Brain pericyte (primary cell): ENCODE measurements around the gene GRAP2.

Experiments used
- DNase-seq: peaks from one replicate; pipeline ENCODE4 v3.0.0-alpha.2; 2012; ENCODE audit warnings: low read depth, low spot score

GRAP2 gene

GRCh38 chr22:39965748-39966147, 64.9 kb downstream of the GRAP2 start:
- DNase-seq: no peak

GRCh38 chr22:39966470-39966869, 65.6 kb downstream of the GRAP2 start:
- DNase-seq: no peak

- DNase-seq: no peak
Observed at GRCh38 chr22:39967103-39967829, 66.4 kb downstream of the GRAP2 start.

GRCh38 chr22:39967996-39968972, 67.4 kb downstream of the GRAP2 start:
- no peak for DNase-seq

GRCh38 chr22:39970742-39971141, 69.9 kb downstream of the GRAP2 start:
- no peak for DNase-seq

GRCh38 chr22:39972641-39973040, 71.8 kb downstream of the GRAP2 start:
- no peak for DNase-seq

GRCh38 chr22:39973656-39974055, 72.8 kb downstream of the GRAP2 start:
- DNase-seq: no peak

GRCh38 chr22:39974065-39974464, 73.2 kb downstream of the GRAP2 start:
- no peak for DNase-seq

GRCh38 chr22:39979048-39979447, 78.2 kb downstream of the GRAP2 start:
- DNase-seq: no peak

- DNase-seq: no peak
Observed at GRCh38 chr22:39979458-39979857, 78.6 kb downstream of the GRAP2 start.

- DNase-seq: no peak
Observed at GRCh38 chr22:39980596-39980995, 79.7 kb downstream of the GRAP2 start.

GRCh38 chr22:39983346-39983745, 82.5 kb downstream of the GRAP2 start:
- DNase-seq: no peak

- no peak for DNase-seq
Observed at GRCh38 chr22:39984006-39984405, 83.1 kb downstream of the GRAP2 start.

- no peak for DNase-seq
Observed at GRCh38 chr22:39984746-39985145, 83.9 kb downstream of the GRAP2 start.

- DNase-seq: no peak
Observed at GRCh38 chr22:39985383-39986035, 84.6 kb downstream of the GRAP2 start.

GRCh38 chr22:39988386-39989114, 87.7 kb downstream of the GRAP2 start:
- DNase-seq: no peak

GRCh38 chr22:39989633-39990032, 88.7 kb downstream of the GRAP2 start:
- no peak for DNase-seq

- no peak for DNase-seq
Observed at GRCh38 chr22:39990686-39991085, 89.8 kb downstream of the GRAP2 start.

- DNase-seq: no peak
Observed at GRCh38 chr22:39991159-39991860, 90.4 kb downstream of the GRAP2 start.

GRCh38 chr22:39992088-39992826, 91.4 kb downstream of the GRAP2 start:
- no peak for DNase-seq
